IMR-90 (cell line): ENCODE data around the gene ITGAE. TPM values are rescaled to one million over a fixed set of nuclear protein-coding genes. Genes with fewer than 3 reads are reported as not detected.

Experiments
- ATAC-seq: fragments of 200-7000 bp; cut with Tn5 transposase; 2 replicates; pipeline ENCODE4 v1.9.1; 2020; ENCODE audit warnings: low read depth, mild to moderate bottlenecking, moderate library complexity
- BruUV-seq: library from RNA; stranded (reverse); fragments of 400-500 nt; replicated peaks from 2 replicates; lab custom pipeline; 2021; lab: Mats Ljungman, UMichigan
- CTCF ChIA-PET: fragments of 300-600 bp; formaldehyde crosslinking; extraction: SDS; loops from one replicate; lab custom pipeline; 2021; ENCODE audit warnings: antibody characterized with exemption; lab: Yijun Ruan, JAX
- POLR2A ChIA-PET: fragments of 300-600 bp; sonication (Branson Sonifier 250); formaldehyde crosslinking; loops from one replicate; lab custom pipeline; 2022; ENCODE audit warnings: antibody characterized with exemption; ENCODE audit not compliant: unreplicated experiment; lab: Charles Lee
- DNase-seq: peaks from one replicate; pipeline ENCODE4 v3.0.0; 2013
- H2AFZ ChIP-seq: replicated peaks from 2 replicates; pipeline ENCODE3; 2013; ENCODE audit warnings: low read length, mild to moderate bottlenecking; ENCODE audit not compliant: poor library complexity
- H2AK5ac ChIP-seq: 2 replicates; pipeline ENCODE4 v1.6.1; 2013; ENCODE audit warnings: low read depth, low read length, inconsistent platforms
- H2AK9ac ChIP-seq: replicated peaks from 2 replicates; pipeline ENCODE3; 2013; ENCODE audit warnings: mild to moderate bottlenecking, low read depth, low read length, moderate library complexity; ENCODE audit not compliant: poor library complexity
- H2BK120ac ChIP-seq: 2 replicates; pipeline ENCODE4 v1.6.1; 2013; ENCODE audit warnings: low read depth, low read length, inconsistent platforms
- H2BK15ac ChIP-seq: 3 replicates; pipeline ENCODE4 v1.6.1; 2013; ENCODE audit warnings: low read depth, low read length, inconsistent platforms
- H2BK20ac ChIP-seq: 2 replicates; pipeline ENCODE4 v1.6.1; 2013; ENCODE audit warnings: low read depth, mild to moderate bottlenecking, inconsistent platforms, low read length, moderate library complexity
- H2BK5ac ChIP-seq: 2 replicates; pipeline ENCODE4 v1.6.1; 2013; ENCODE audit warnings: mild to moderate bottlenecking, low read depth, low read length, inconsistent platforms; ENCODE audit not compliant: poor library complexity, severe bottlenecking
- H3K14ac ChIP-seq: replicated peaks from 2 replicates; pipeline ENCODE4 v1.6.1; 2013; ENCODE audit warnings: low read depth, low read length, inconsistent platforms
- H3K18ac ChIP-seq: 2 replicates; pipeline ENCODE4 v1.6.1; 2013; ENCODE audit warnings: low read depth, low read length, control low read depth
- H3K23ac ChIP-seq: 2 replicates; pipeline ENCODE4 v1.6.1; 2013; ENCODE audit warnings: low read depth, low read length, inconsistent platforms
- H3K27ac ChIP-seq: 2 replicates; pipeline ENCODE4 v1.5.1; 2013; ENCODE audit warnings: mild to moderate bottlenecking, control low read depth, low read length; ENCODE audit not compliant: insufficient read depth
- H3K27me3 ChIP-seq: 2 replicates; pipeline ENCODE4 v1.6.1; 2013; ENCODE audit warnings: low read length; ENCODE audit not compliant: control insufficient read depth, insufficient read depth
- H3K36me3 ChIP-seq: 2 replicates; pipeline ENCODE4 v1.6.1; 2013; ENCODE audit warnings: low read length, mixed read lengths; ENCODE audit not compliant: control insufficient read depth, insufficient read depth
- H3K4ac ChIP-seq: 2 replicates; pipeline ENCODE4 v1.6.1; 2013; ENCODE audit warnings: low read depth, low read length, inconsistent platforms
- H3K4me1 ChIP-seq: 2 replicates; pipeline ENCODE4 v1.6.1; 2013; ENCODE audit warnings: low read length, mixed read lengths; ENCODE audit not compliant: control insufficient read depth, insufficient read depth
- H3K4me2 ChIP-seq: 2 replicates; pipeline ENCODE4 v1.6.1; 2013; ENCODE audit warnings: low read depth, mild to moderate bottlenecking, control low read depth, low read length, moderate library complexity
- H3K4me3 ChIP-seq: 2 replicates; pipeline ENCODE4 v1.5.1; 2013; ENCODE audit warnings: low read depth, mild to moderate bottlenecking, control low read depth, low read length, moderate library complexity; ENCODE audit not compliant: insufficient read depth
- H3K56ac ChIP-seq: 2 replicates; pipeline ENCODE4 v1.6.1; 2013; ENCODE audit warnings: low read length, inconsistent platforms; ENCODE audit not compliant: insufficient read depth; ENCODE audit errors: extremely low read depth
- H3K79me1 ChIP-seq, 2 experiments: 2 replicates each; pipeline ENCODE4 v1.6.1; 2013; ENCODE audit warnings: low read length in 2 of 2, inconsistent platforms in 1 of 2, low read depth in 1 of 2
- H3K9ac ChIP-seq: 2 replicates; pipeline ENCODE4 v1.6.1; 2013; ENCODE audit warnings: low read depth, low read length, control low read depth
- H3K9me1 ChIP-seq: 2 replicates; pipeline ENCODE4 v1.6.1; 2013; ENCODE audit warnings: low read length, inconsistent platforms; ENCODE audit not compliant: insufficient read depth
- H3K9me3 ChIP-seq: 2 replicates; pipeline ENCODE4 v1.6.1; 2013; ENCODE audit warnings: low read length; ENCODE audit not compliant: control insufficient read depth, insufficient read depth
- H4K20me1 ChIP-seq: 2 replicates; pipeline ENCODE4 v1.6.1; 2013; ENCODE audit warnings: low read length, inconsistent platforms; ENCODE audit not compliant: insufficient read depth
- H4K5ac ChIP-seq: 2 replicates; pipeline ENCODE4 v1.6.1; 2013; ENCODE audit warnings: mild to moderate bottlenecking, low read depth, low read length, control low read depth
- H4K8ac ChIP-seq, 2 experiments: 2 replicates each; pipeline ENCODE4 v1.6.1; 2013; ENCODE audit warnings: low read depth in 2 of 2, low read length in 2 of 2, control low read depth in 1 of 2, inconsistent platforms in 1 of 2
- H4K91ac ChIP-seq: 2 replicates; pipeline ENCODE4 v1.6.1; 2013; ENCODE audit warnings: low read depth, low read length, inconsistent platforms; ENCODE audit not compliant: insufficient read depth
- BHLHE40 ChIP-seq: fragments of 150-350 bp; IDR thresholded peaks from 2 replicates; pipeline ENCODE4 v1.6.1; 2016; ENCODE audit warnings: mild to moderate bottlenecking, low read depth, low read length
- POLR2A ChIP-seq: IDR thresholded peaks from 2 replicates; pipeline ENCODE4 v1.6.1; 2012; ENCODE audit warnings: mild to moderate bottlenecking, low read depth, low read length
- SMC3 ChIP-seq: fragments of 150-350 bp; IDR thresholded peaks from 2 replicates; pipeline ENCODE4 v1.6.1; 2016; ENCODE audit warnings: low read depth, mild to moderate bottlenecking, antibody characterized with exemption, low read length, moderate library complexity
- WGBS, 2 experiments: methylation state at CpG; one replicate each; pipeline versions ENCODE4 v1.1.5 to v1.1.7; 2013; ENCODE audit warnings: missing lambda C conversion rate in 2 of 2; ENCODE audit not compliant: insufficient read length in 1 of 2; ENCODE audit errors: extremely low coverage in 2 of 2; 5-methylcytosine and 5-hydroxymethylcytosine counted together
- dilution Hi-C: fragments of 300-500 bp; cut with HindIII; formaldehyde crosslinking; loops from one replicate; pipeline ENCODE4 v1.14.3; 2018; ENCODE audit warnings: low sequenced_read_pairs; ENCODE audit not compliant: unreplicated experiment
- in situ Hi-C: fragments of 300-500 bp; cut with MboI; formaldehyde crosslinking; loops from 3 replicates; pipeline ENCODE4 v1.14.3; 2019; ENCODE audit warnings: low sequenced_read_pairs, inconsistent platforms, mixed read lengths
- intact Hi-C: fragments of 100-400 bp; cut with micrococcal nuclease; formaldehyde crosslinking; loops from 2 replicates; pipeline ENCODE4 v1.10.0; 2022
- polyA plus RNA-seq, 3 experiments: library from polyadenylated mRNA; depleted of rRNA; stranded (reverse); fragments of >200 nt; gene quantifications; 2 replicates each; pipeline ENCODE4 v1.2.3, GENCODE V29; 2012; ENCODE audit warnings: low replicate concordance in 1 of 3
- total RNA-seq: library from RNA; depleted of rRNA; stranded (reverse); fragments of >200 nt; gene quantifications from 2 replicates; pipeline ENCODE4 v1.2.3, GENCODE V29; 2012

The ITGAE gene
- total and polyA plus RNA-seq, 2 of the 4 experiments (the other 2 are of a cell fraction) = 54.1 to 60.8 TPM

GRCh38 chr17:3815925-3816324 lies 14.9 kb upstream of the ITGAE start:
- H4K91ac ChIP-seq = no peak overlapping the region
- H2BK5ac ChIP-seq = no peak overlapping the region
- CTCF ChIA-PET = no interaction called here
- BruUV-seq = no TSS peak
- no peak overlapping the region for H2BK120ac ChIP-seq
- ATAC-seq (no peak), DNase-seq (no peak)
- H4K5ac ChIP-seq = no peak overlapping the region
- H3K4me3 ChIP-seq = no peak overlapping the region
- H2BK15ac ChIP-seq = no peak overlapping the region
- H3K36me3 ChIP-seq = peaks cover 47% of the 10 kb centered on the region
- H3K4me2 ChIP-seq = no peak overlapping the region
- dilution Hi-C loops (no loop called here), intact Hi-C loops (no loop called here), in situ Hi-C loops (loop anchor here (25.0 kb wide), 1 partner anchor 779 kb away; no protein-coding TSS in a partner anchor)
- no peak overlapping the region for H3K9ac ChIP-seq
- H3K4ac ChIP-seq = no peak overlapping the region
- POLR2A ChIA-PET = no interaction called here
- H3K79me1 ChIP-seq = peaks cover 3 to 6% of the 10 kb centered on the region in 2 experiments; a peak in 1 of 4 replicates
- H3K56ac ChIP-seq = no peak overlapping the region
- H4K20me1 ChIP-seq = no peaks in the 10 kb centered on the region
- no peak overlapping the region for H3K23ac ChIP-seq
- H2AK9ac ChIP-seq = no peak overlapping the region
- WGBS, 2 experiments = no CpG with 5 or more reads among the region's 7 CpGs
- H3K27ac ChIP-seq = no peak overlapping the region
- no peak overlapping the region for H2BK20ac ChIP-seq
- no peak overlapping the region for H3K14ac ChIP-seq
- TF ChIP-seq POLR2A (no peak), SMC3 (peak; percentile 23; the same call in 1 of the 2 replicates), BHLHE40 (no peak)
- peaks cover 3% of the 10 kb centered on the region; the same call in 1 of the 2 replicates for H3K9me1 ChIP-seq
- H3K9me3 ChIP-seq = no peaks in the 10 kb centered on the region
- H3K18ac ChIP-seq = no peak overlapping the region
- no peak overlapping the region for H2AFZ ChIP-seq
- H4K8ac ChIP-seq = no peak overlapping the region
- no peaks in the 10 kb centered on the region for H3K4me1 ChIP-seq
- H3K27me3 ChIP-seq = no peaks in the 10 kb centered on the region
- H2AK5ac ChIP-seq = no peak overlapping the region
